GM12891 (cell line): ENCODE data around the gene ANO9.

ENCODE experiments used
- PAX5 ChIP-seq: IDR thresholded peaks from 2 replicates; pipeline ENCODE4 v1.6.1; 2011; ENCODE audit warnings: low read length, moderate library complexity, mild to moderate bottlenecking; ENCODE audit not compliant: insufficient read depth, severe bottlenecking
- POLR2A ChIP-seq: IDR thresholded peaks from 2 replicates; pipeline ENCODE4 v1.6.1; 2011; ENCODE audit warnings: low read depth, low read length, control low read depth
- POLR2AphosphoS5 ChIP-seq: IDR thresholded peaks from 2 replicates; pipeline ENCODE4 v1.6.1; 2011; ENCODE audit warnings: low read depth, low read length, control low read depth
- TAF1 ChIP-seq: IDR thresholded peaks from 2 replicates; pipeline ENCODE4 v1.6.1; 2011; ENCODE audit warnings: low read depth, low read length, control low read depth

GRCh38 chr11:433111-433510, 8.7 kb downstream of the ANO9 start:
- no peak for TF ChIP-seq PAX5
- no peak for TF ChIP-seq POLR2A
- no peak for TF ChIP-seq POLR2AphosphoS5
- no peak for TF ChIP-seq TAF1
